DMS 273 (cell line): ENCODE results near the gene TAX1BP1.
"Not testable (repeated sequence)": the region's sequence is repeated elsewhere in the genome, so short reads cannot be mapped to it uniquely, and the experiment has no call there.

Source experiments
- DNase-seq: peaks from one replicate; lab custom pipeline; 2025; ENCODE audit not compliant: unreplicated experiment; lab: John Stamatoyannopoulos, UW

Gene TAX1BP1

GRCh38 chr7:27737616-27738015 is 2.3 kb upstream of the TAX1BP1 start:
- DNase-seq: no peak

GRCh38 chr7:27739301-27739908 is 557 bp upstream of the TAX1BP1 start:
- DNase-seq: peak; percentile 73

GRCh38 chr7:27740449-27741086 is 606 bp downstream of the TAX1BP1 start:
- DNase-seq: peak; percentile 94

- DNase-seq: not testable (repeated sequence)
These were observed 2.2 kb downstream of the TAX1BP1 start for GRCh38 chr7:27742091-27742710.

- peak; percentile 83 for DNase-seq
These were observed 5.2 kb downstream of the TAX1BP1 start for GRCh38 chr7:27745064-27745583.

GRCh38 chr7:27746486-27746885 is 6.5 kb downstream of the TAX1BP1 start:
- DNase-seq: no peak

- no peak for DNase-seq
These were observed 7.0 kb downstream of the TAX1BP1 start for GRCh38 chr7:27746978-27747377.

- DNase-seq: no peak
These were observed 7.8 kb downstream of the TAX1BP1 start for GRCh38 chr7:27747589-27748368.

- DNase-seq: no peak
These were observed 10.4 kb downstream of the TAX1BP1 start for GRCh38 chr7:27750316-27750715.

GRCh38 chr7:27751888-27752660 is 12.1 kb downstream of the TAX1BP1 start:
- no peak for DNase-seq

- no peak for DNase-seq
These were observed 13.9 kb downstream of the TAX1BP1 start for GRCh38 chr7:27753863-27754262.

GRCh38 chr7:27756298-27756697 is 16.3 kb downstream of the TAX1BP1 start:
- DNase-seq: no peak

GRCh38 chr7:27759491-27759890 is 19.5 kb downstream of the TAX1BP1 start:
- no peak for DNase-seq

- DNase-seq: no peak
These were observed 22.1 kb downstream of the TAX1BP1 start for GRCh38 chr7:27762062-27762461.

GRCh38 chr7:27763983-27764508 is 24.1 kb downstream of the TAX1BP1 start:
- no peak for DNase-seq

GRCh38 chr7:27765841-27766240 is 25.9 kb downstream of the TAX1BP1 start:
- DNase-seq: no peak

- DNase-seq: no peak
These were observed 27.4 kb downstream of the TAX1BP1 start for GRCh38 chr7:27767374-27767773.

- no peak for DNase-seq
These were observed 31.1 kb downstream of the TAX1BP1 start for GRCh38 chr7:27771111-27771510.

GRCh38 chr7:27774717-27775328 is 34.9 kb downstream of the TAX1BP1 start:
- no peak for DNase-seq

- no peak for DNase-seq
These were observed 35.8 kb downstream of the TAX1BP1 start for GRCh38 chr7:27775782-27776181.
